ENCODE measurements around the gene ADGRA1.
"Not testable (repeated sequence)": the region's sequence is repeated elsewhere in the genome, so short reads cannot be mapped to it uniquely, and the experiment has no call there.

ADGRA1 gene

GRCh38 chr10:133130602-133131001, 42.9 kb downstream of the ADGRA1 start:
- DNase-seq: no peak

GRCh38 chr10:133131053-133131452, 43.3 kb downstream of the ADGRA1 start:
- no peak for DNase-seq

- DNase-seq: no peak
Measured at GRCh38 chr10:133131734-133132472, 44.2 kb downstream of the ADGRA1 start.

GRCh38 chr10:133132473-133133291, 45.0 kb downstream of the ADGRA1 start:
- no peak for DNase-seq

- DNase-seq: no peak
Measured at GRCh38 chr10:133133471-133134231, 45.9 kb downstream of the ADGRA1 start.

GRCh38 chr10:133134411-133135115, 46.8 kb downstream of the ADGRA1 start:
- DNase-seq: no peak

GRCh38 chr10:133135116-133135465, 47.4 kb downstream of the ADGRA1 start:
- DNase-seq: no peak

- DNase-seq: not testable (repeated sequence)
Measured at GRCh38 chr10:133137486-133138145, 49.9 kb downstream of the ADGRA1 start.

GRCh38 chr10:133139551-133140065, 51.9 kb downstream of the ADGRA1 start:
- no peak for DNase-seq

- DNase-seq: no peak
Measured at GRCh38 chr10:133140417-133141143, 52.9 kb downstream of the ADGRA1 start.

GRCh38 chr10:133141144-133141957, 53.6 kb downstream of the ADGRA1 start:
- no peak for DNase-seq

GRCh38 chr10:133141958-133142340, 54.2 kb downstream of the ADGRA1 start:
- no peak for DNase-seq

- DNase-seq: no peak
Measured at GRCh38 chr10:133142523-133143199, 54.9 kb downstream of the ADGRA1 start.

- DNase-seq: no peak
Measured at GRCh38 chr10:133143200-133143533, 55.4 kb downstream of the ADGRA1 start.

- DNase-seq: no peak
Measured at GRCh38 chr10:133143546-133143945, 55.8 kb downstream of the ADGRA1 start.

- DNase-seq: no peak
Measured at GRCh38 chr10:133144771-133145170, 57.0 kb downstream of the ADGRA1 start.

- DNase-seq: no peak
Measured at GRCh38 chr10:133150226-133150625, 62.5 kb downstream of the ADGRA1 start.

GRCh38 chr10:133150656-133151055, 62.9 kb downstream of the ADGRA1 start:
- DNase-seq: no peak

- not testable (repeated sequence) for DNase-seq
Measured at GRCh38 chr10:133151071-133151470, 63.3 kb downstream of the ADGRA1 start.

GRCh38 chr10:133151543-133151972, 63.8 kb downstream of the ADGRA1 start:
- no peak for DNase-seq
